Smooth muscle cell of the coronary artery (primary cell): ENCODE measurements around the gene RPS6KB1. TPM values are rescaled to one million over a fixed set of nuclear protein-coding genes. Genes with fewer than 3 reads are reported as not detected.

Experiments
- total RNA-seq: library from RNA; depleted of rRNA; stranded (reverse); fragments of >200 nt; gene quantifications from 2 replicates; pipeline ENCODE4 v1.2.3, GENCODE V29; 2014; ENCODE audit warnings: low replicate concordance

The RPS6KB1 gene
- 14.2 and 14.4 TPM in 2 replicates for total RNA-seq

GRCh38 chr17:59892924-59893675 is at the start of gene RPS6KB1, which contains the start of gene TUBD1:
Gene RPS6KB1, plus strand, starts transcription at chr17:59893121. Its CDS starts 64 bp downstream, at chr17:59893185.
Gene TUBD1, minus strand, starts transcription at chr17:59892943. Its CDS starts 1,941 bp downstream, at chr17:59891002.

GRCh38 chr17:59964482-59965328 is 71.8 kb downstream of the RPS6KB1 start, which contains the start of gene RNFT1:
Gene RNFT1, minus strand, starts transcription at chr17:59964740. Its CDS starts 77 bp downstream, at chr17:59964663.

Other genes starting within 250 kb of the RPS6KB1 start
- gene PTRH2, start 185.7 kb upstream of the RPS6KB1 start, total RNA-seq, result 13.9 and 25.9 TPM in 2 replicates
- gene VMP1, start 185.5 kb upstream of the RPS6KB1 start, total RNA-seq, result 125 and 227 TPM in 2 replicates
- 2.5 and 5.3 TPM in 2 replicates for gene TUBD1, start 178 bp upstream of the RPS6KB1 start, total RNA-seq
- gene RNFT1, start 71.6 kb downstream of the RPS6KB1 start, total RNA-seq, result 10.3 and 10.7 TPM in 2 replicates
- 9.9 and 15.7 TPM in 2 replicates for gene HEATR6, start 185.8 kb downstream of the RPS6KB1 start, total RNA-seq